K562 (cell line): ENCODE data around the gene GAL. TPM values are rescaled to one million over a fixed set of nuclear protein-coding genes. Genes with fewer than 3 reads are reported as not detected.

ENCODE experiments used
- ATAC-seq: fragments of 200-7000 bp; cut with Tn5 transposase; 3 replicates; pipeline ENCODE4 v1.9.1; 2020; ENCODE audit warnings: moderate library complexity
- BruUV-seq: library from RNA; stranded (reverse); fragments of 400-500 nt; replicated peaks from 2 replicates; lab custom pipeline; 2021; lab: Mats Ljungman, UMichigan
- CTCF ChIA-PET: fragments of 300-600 bp; formaldehyde crosslinking; extraction: SDS; loops from one replicate; lab custom pipeline; 2021; ENCODE audit warnings: low intra/inter-chr PET ratio; lab: Yijun Ruan, JAX
- POLR2A ChIA-PET: fragments of 300-600, 350-650 bp; sonication (Branson Sonifier 250); formaldehyde crosslinking; extraction: SDS; loops from one replicate; lab custom pipeline; 2021; ENCODE audit warnings: antibody characterized with exemption, inconsistent platforms; lab: Yijun Ruan, JAX
- DNase-seq, 4 experiments: peaks; one replicate each; pipeline versions ENCODE4 v3.0.0 to v3.0.0-alpha.2; 2011 to 2018; ENCODE audit warnings: low spot score in 3 of 4, mixed read lengths in 3 of 4; ENCODE audit errors: extremely low read depth in 1 of 4
- FAIRE-seq: peaks from 2 replicates; lab custom pipeline; 2011; peaks lifted over from hg19 to GRCh38; lab: Jason Lieb, UNC
- H2AFZ ChIP-seq: 2 replicates; pipeline ENCODE4 v1.6.0; 2011; ENCODE audit warnings: low read depth, low read length, control low read depth, inconsistent platforms
- H3K27ac ChIP-seq: fragments of 200-600 bp; 3 replicates; pipeline ENCODE4 v1.8.0; 2011; ENCODE audit warnings: low read depth, mild to moderate bottlenecking, control low read depth, inconsistent platforms, low read length, moderate library complexity, mixed read lengths; ENCODE audit errors: extremely low read depth
- H3K27me3 ChIP-seq, 2 experiments: fragments of 300-600 bp in 1 of 2; 2 replicates in 1 of 2; 3 replicates in 1 of 2; pipeline versions ENCODE4 v1.6.0 to v1.8.0; 2011; ENCODE audit warnings: inconsistent platforms in 2 of 2, low read length in 2 of 2, mild to moderate bottlenecking in 1 of 2, mixed read lengths in 1 of 2, moderate library complexity in 1 of 2; ENCODE audit not compliant: control insufficient read depth in 2 of 2, insufficient read depth in 2 of 2
- H3K36me3 ChIP-seq: fragments of 300-600 bp; 3 replicates; pipeline ENCODE4 v1.8.0; 2011; ENCODE audit warnings: mild to moderate bottlenecking, low read length, inconsistent platforms; ENCODE audit not compliant: control insufficient read depth, insufficient read depth
- H3K4me1 ChIP-seq, 2 experiments: fragments of 200-600 bp in 1 of 2; replicated peaks in 1 of 2; 2 replicates in 1 of 2; 3 replicates in 1 of 2; pipeline versions ENCODE4 v1.5.1 to v1.8.0; 2011; ENCODE audit warnings: inconsistent platforms in 2 of 2, low read length in 2 of 2, mild to moderate bottlenecking in 1 of 2, mixed read lengths in 1 of 2, moderate library complexity in 1 of 2; ENCODE audit not compliant: control insufficient read depth in 2 of 2, insufficient read depth in 2 of 2
- H3K4me2 ChIP-seq: 2 replicates; pipeline ENCODE4 v1.6.1; 2011; ENCODE audit warnings: low read length, control low read depth, inconsistent platforms, mixed read lengths; ENCODE audit not compliant: insufficient read depth
- H3K4me3 ChIP-seq: fragments of 200-600 bp; sonication (generic), shearing (Covaris generic); 2 replicates; pipeline ENCODE4 v1.5.1; 2016; ENCODE audit warnings: control low read depth, inconsistent platforms
- H3K79me2 ChIP-seq: fragments of 200-600 bp; 3 replicates; pipeline ENCODE4 v1.8.0; 2011; ENCODE audit warnings: low read length, inconsistent platforms; ENCODE audit not compliant: control insufficient read depth, insufficient read depth
- H3K9ac ChIP-seq, 2 experiments: 2 replicates each; pipeline versions ENCODE4 v1.6.0 to v1.6.1; 2011; ENCODE audit warnings: low read depth in 2 of 2, low read length in 2 of 2, control low read depth in 1 of 2, inconsistent platforms in 1 of 2, mild to moderate bottlenecking in 1 of 2, mixed read lengths in 1 of 2; ENCODE audit not compliant: insufficient read depth in 1 of 2
- H3K9me1 ChIP-seq: one replicate; pipeline ENCODE4 v1.6.0; 2011; ENCODE audit warnings: inconsistent platforms, mild to moderate bottlenecking, low read length, moderate library complexity; ENCODE audit not compliant: control insufficient read depth, insufficient read depth
- H3K9me3 ChIP-seq: replicated peaks from 2 replicates; pipeline ENCODE4 v1.5.1; 2011; ENCODE audit warnings: low read depth, low read length, inconsistent platforms; ENCODE audit not compliant: control insufficient read depth, insufficient read depth
- H4K20me1 ChIP-seq: replicated peaks from 2 replicates; pipeline ENCODE4 v1.6.1; 2011; ENCODE audit warnings: low read length, inconsistent platforms, mixed read lengths; ENCODE audit not compliant: control insufficient read depth, insufficient read depth
- ATF1 ChIP-seq, 2 experiments: fragments of 450-650 bp in 1 of 2; IDR thresholded peaks; 2 replicates each; pipeline ENCODE4 v1.6.1; 2016; ENCODE audit warnings: missing compliant biosample characterization in 1 of 2, missing genetic modification characterization in 1 of 2
- CBFB ChIP-seq: sonication (generic); formaldehyde crosslinking; IDR thresholded peaks from 2 replicates; pipeline ENCODE4 v1.4.0; 2020; ENCODE audit warnings: mild to moderate bottlenecking, missing genetic modification reagents
- MCM5 ChIP-seq: fragments of 450-650 bp; IDR thresholded peaks from 2 replicates; pipeline ENCODE4 v1.6.1; 2016; ENCODE audit warnings: low read depth
- NR2C2 ChIP-seq, 2 experiments: fragments of 200-800 bp in 1 of 2; sonication (Bioruptor generic) in 1 of 2; sonication (generic) in 1 of 2; formaldehyde crosslinking in 1 of 2; IDR thresholded peaks; 2 replicates each; pipeline versions ENCODE4 v1.6.1 to v1.8.0; 2016 to 2022; ENCODE audit warnings: mild to moderate bottlenecking in 1 of 2, missing compliant biosample characterization in 1 of 2, missing genetic modification characterization in 1 of 2, missing genetic modification reagents in 1 of 2
- TFAM ChIP-seq: fragments of 250-450 bp; sonication (Bioruptor Pico); conservative IDR thresholded peaks from 2 replicates; pipeline ENCODE4 v1.5.0; 2021; ENCODE audit warnings: mild to moderate bottlenecking, moderate library complexity
- ZBED1 ChIP-seq: IDR thresholded peaks from 2 replicates; pipeline ENCODE4 v1.6.1; 2014
- ZNF212 ChIP-seq: fragments of 450-650 bp; formaldehyde crosslinking; IDR thresholded peaks from 2 replicates; pipeline ENCODE4 v1.4.0; 2020; ENCODE audit warnings: mild to moderate bottlenecking
- ZNF717 ChIP-seq: fragments of 250-450 bp; sonication (Bioruptor Pico); IDR thresholded peaks from 2 replicates; pipeline ENCODE4 v1.5.0; 2021
- WGBS: fragments of 100-300 bp; shearing (Covaris generic); methylation state at CpG from one replicate; pipeline ENCODE4 v1.1.6; 2016; ENCODE audit warnings: low coverage, mixed read lengths; ENCODE audit not compliant: insufficient coverage; ENCODE audit errors: missing lambda C conversion rate; 5-methylcytosine and 5-hydroxymethylcytosine counted together
- in situ Hi-C: fragments of 300-500 bp; cut with MboI; formaldehyde crosslinking; loops from 4 replicates; pipeline ENCODE4 v1.15.0; 2018; ENCODE audit warnings: inconsistent platforms, mixed read lengths
- intact Hi-C: fragments of 100-400 bp; cut with micrococcal nuclease; formaldehyde crosslinking; loops from 2 replicates; pipeline ENCODE4 v1.14.2; 2022
- polyA plus RNA-seq, 8 experiments: library from polyadenylated mRNA; depleted of rRNA in 4 of 8; stranded (reverse) in 5 of 8; unstranded in 3 of 8; fragments of >200 nt; fragmentation: Nextera tagmentation in 2 of 8; fragmentation: Illumina TruSeq in 1 of 8; extraction: Ambion mirVana in 2 of 8; extraction: Trizol in 1 of 8; gene quantifications; 2 replicates each; pipeline versions ENCODE4 v1.2.1 to v1.2.3, GENCODE V29; 2011 to 2014; ENCODE audit warnings: inconsistent platforms in 1 of 8, missing spikeins in 1 of 8
- total RNA-seq, 7 experiments: library from RNA; depleted of rRNA in 6 of 7; stranded (reverse); fragments of >200 nt in 6 of 7; fragmentation: Illumina TruSeq in 2 of 7; extraction: Trizol in 2 of 7; gene quantifications; 2 replicates each; pipeline versions ENCODE4 v1.2.1 to v1.2.3, GENCODE V29; 2011 to 2021; ENCODE audit warnings: low replicate concordance in 1 of 7
- TF ChIP-seq, protein P1 (sequence below): sonication (generic); formaldehyde crosslinking; IDR thresholded peaks from 2 replicates; pipeline ENCODE4 v1.8.1; 2023; ENCODE audit warnings: mild to moderate bottlenecking, missing genetic modification reagents
- TF ChIP-seq, protein P2 (sequence below): fragments of 250-450 bp; sonication (Bioruptor Pico); IDR thresholded peaks from 2 replicates; pipeline ENCODE4 v1.5.0; 2021; ENCODE audit warnings: mild to moderate bottlenecking, moderate library complexity
- TF ChIP-seq, protein P3 (sequence below), 3 experiments: fragments of 200-800 bp in 1 of 3; fragments of 250-450 bp in 1 of 3; fragments of 450-650 bp in 1 of 3; sonication (Bioruptor Pico) in 1 of 3; sonication (Bioruptor generic) in 1 of 3; formaldehyde crosslinking in 1 of 3; IDR thresholded peaks; 2 replicates each; pipeline versions ENCODE4 v1.6.1 to v1.8.0; 2016 to 2022; ENCODE audit warnings: mild to moderate bottlenecking in 2 of 3, missing genetic modification characterization in 2 of 3, missing compliant biosample characterization in 1 of 3, moderate library complexity in 1 of 3

Gene GAL
- total and polyA plus RNA-seq, 9 of the 15 experiments (the other 6 are each of a cell fraction or from before 2014, with no cell fraction given), result 10.6 to 119 (median 36.3) TPM

DNA sequence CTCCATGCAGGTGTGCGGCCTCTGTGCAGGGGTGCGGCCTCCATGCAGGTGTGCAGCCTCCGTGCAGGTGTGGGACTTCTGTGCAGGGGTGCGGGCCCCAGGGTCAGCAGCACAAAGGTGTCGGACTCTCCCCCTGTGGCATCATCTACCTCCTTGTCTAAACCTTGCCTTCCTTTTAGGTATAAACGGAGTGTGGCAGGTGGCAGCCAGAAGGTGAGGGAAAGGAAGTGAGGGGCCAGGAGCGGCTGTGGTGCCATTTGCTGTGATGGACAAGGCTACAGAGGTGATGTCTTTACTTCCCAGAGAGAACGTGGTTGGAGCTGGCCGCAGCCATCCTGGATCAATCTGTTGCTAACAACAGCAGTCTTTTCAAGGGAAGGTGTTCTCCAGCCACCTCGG is 9.1 kb downstream of the GAL start:
- Histone ChIP-seq H3K9me3 (peaks cover 7% of the 10 kb centered on the region; the same call in 1 of the 2 replicates), H3K79me2 (no peaks in the 10 kb centered on the region), H3K9me1 (no peaks in the 10 kb centered on the region), H3K27me3 (peaks cover 0 to 3% of the 10 kb centered on the region in 2 experiments; a peak in 2 of 5 replicates), H3K36me3 (peaks cover 24% of the 10 kb centered on the region), H3K4me1 (peaks cover 0 to 7% of the 10 kb centered on the region in 2 experiments; a peak in 2 of 5 replicates), H3K4me3 (no peak overlapping the region), H3K27ac (no peak overlapping the region), H3K9ac (no peak overlapping the region), H4K20me1 (no peaks in the 10 kb centered on the region), H2AFZ (no peak overlapping the region), H3K4me2 (no peak overlapping the region)
- DNase-seq (no peak), FAIRE-seq (no peak), ATAC-seq (no peak)
- ChIA-PET CTCF (no interaction called here), POLR2A (interaction anchor here (0.7 kb wide), 1 partner anchor 33 kb away, joined by 3 read pairs; no protein-coding TSS in a partner anchor)
- intact Hi-C loops, result no loop called here
- in situ Hi-C loops, result loop anchor here (25.0 kb wide), 1 partner anchor 1156 kb away; no protein-coding TSS in a partner anchor
- no TSS peak for BruUV-seq
- 20% methylated on average over 10 of the region's 10 CpGs for WGBS
- TF ChIP-seq TFAM (CRISPR knock-in tag) (no peak), ZNF717 (CRISPR knock-in tag) (no peak), ZBED1 (no peak), MCM5 (no peak), ZNF212 (CRISPR knock-in tag) (no peak), ATF1 (CRISPR knock-in tag; IDR thresholded peaks at IDR 0.05) (no peak), ATF1 (tag; IDR thresholded peaks at IDR 0.05) (no peak), NR2C2 (CRISPR knock-in tag; IDR thresholded peaks at IDR 0.05) (no peak), NR2C2 (tag; IDR thresholded peaks at IDR 0.05) (no peak), CBFB (CRISPR knock-in tag) (no peak)
- TF ChIP-seq, protein P1, sequence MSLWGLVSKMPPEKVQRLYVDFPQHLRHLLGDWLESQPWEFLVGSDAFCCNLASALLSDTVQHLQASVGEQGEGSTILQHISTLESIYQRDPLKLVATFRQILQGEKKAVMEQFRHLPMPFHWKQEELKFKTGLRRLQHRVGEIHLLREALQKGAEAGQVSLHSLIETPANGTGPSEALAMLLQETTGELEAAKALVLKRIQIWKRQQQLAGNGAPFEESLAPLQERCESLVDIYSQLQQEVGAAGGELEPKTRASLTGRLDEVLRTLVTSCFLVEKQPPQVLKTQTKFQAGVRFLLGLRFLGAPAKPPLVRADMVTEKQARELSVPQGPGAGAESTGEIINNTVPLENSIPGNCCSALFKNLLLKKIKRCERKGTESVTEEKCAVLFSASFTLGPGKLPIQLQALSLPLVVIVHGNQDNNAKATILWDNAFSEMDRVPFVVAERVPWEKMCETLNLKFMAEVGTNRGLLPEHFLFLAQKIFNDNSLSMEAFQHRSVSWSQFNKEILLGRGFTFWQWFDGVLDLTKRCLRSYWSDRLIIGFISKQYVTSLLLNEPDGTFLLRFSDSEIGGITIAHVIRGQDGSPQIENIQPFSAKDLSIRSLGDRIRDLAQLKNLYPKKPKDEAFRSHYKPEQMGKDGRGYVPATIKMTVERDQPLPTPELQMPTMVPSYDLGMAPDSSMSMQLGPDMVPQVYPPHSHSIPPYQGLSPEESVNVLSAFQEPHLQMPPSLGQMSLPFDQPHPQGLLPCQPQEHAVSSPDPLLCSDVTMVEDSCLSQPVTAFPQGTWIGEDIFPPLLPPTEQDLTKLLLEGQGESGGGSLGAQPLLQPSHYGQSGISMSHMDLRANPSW (CRISPR knock-in tag), result no peak
- TF ChIP-seq, protein P2, sequence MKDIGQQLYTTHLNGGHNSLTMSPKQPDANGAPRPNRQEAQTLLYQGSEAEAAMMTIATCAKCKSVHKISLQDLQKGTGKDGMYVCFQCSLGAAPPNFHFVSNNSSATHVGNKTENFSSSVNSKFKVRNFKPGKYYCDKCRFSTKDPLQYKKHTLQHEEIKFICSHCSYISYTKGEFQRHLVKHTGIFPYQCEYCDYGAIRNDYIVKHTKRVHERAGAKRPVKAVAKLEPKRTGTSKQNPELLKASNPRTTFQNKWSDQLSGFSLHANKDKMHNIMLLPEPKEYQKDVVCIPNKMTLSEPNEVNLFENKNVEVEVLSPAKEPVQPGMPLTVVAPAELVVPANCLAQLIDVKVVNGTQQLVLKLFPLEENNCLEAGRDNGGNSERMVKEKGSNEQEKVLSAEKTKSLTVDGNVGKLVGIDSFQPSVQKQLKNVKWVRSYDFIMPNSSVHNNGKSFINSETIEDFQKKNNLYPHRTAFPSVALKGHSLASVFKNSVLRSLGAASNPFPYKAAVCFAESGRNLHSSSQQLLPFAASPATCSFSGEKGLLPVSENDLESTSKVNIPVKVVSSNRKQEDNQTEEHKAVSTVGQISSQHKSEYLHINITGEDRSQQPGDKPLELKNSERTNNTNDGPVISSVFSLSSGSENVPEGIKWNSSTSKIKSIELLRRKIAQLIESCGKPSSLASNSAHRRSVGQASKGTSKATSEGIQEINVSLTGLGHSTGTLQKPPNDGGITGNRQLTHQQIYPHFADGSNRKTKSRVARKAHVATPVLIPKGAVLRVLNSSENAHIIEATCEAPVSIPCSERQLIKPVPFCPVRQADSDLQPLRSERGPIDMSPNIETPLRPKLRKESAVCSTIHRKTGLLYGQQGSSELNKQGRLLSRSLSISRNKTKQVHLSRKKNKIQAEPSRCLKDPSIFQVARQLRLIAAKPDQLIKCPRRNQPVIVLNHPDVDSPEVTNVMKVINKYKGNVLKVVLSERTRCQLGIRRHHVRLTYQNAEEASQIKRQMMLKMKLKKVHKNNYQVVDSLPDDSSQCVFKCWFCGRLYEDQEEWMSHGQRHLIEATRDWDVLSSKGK (CRISPR knock-in tag), result no peak
- TF ChIP-seq, protein P3, sequence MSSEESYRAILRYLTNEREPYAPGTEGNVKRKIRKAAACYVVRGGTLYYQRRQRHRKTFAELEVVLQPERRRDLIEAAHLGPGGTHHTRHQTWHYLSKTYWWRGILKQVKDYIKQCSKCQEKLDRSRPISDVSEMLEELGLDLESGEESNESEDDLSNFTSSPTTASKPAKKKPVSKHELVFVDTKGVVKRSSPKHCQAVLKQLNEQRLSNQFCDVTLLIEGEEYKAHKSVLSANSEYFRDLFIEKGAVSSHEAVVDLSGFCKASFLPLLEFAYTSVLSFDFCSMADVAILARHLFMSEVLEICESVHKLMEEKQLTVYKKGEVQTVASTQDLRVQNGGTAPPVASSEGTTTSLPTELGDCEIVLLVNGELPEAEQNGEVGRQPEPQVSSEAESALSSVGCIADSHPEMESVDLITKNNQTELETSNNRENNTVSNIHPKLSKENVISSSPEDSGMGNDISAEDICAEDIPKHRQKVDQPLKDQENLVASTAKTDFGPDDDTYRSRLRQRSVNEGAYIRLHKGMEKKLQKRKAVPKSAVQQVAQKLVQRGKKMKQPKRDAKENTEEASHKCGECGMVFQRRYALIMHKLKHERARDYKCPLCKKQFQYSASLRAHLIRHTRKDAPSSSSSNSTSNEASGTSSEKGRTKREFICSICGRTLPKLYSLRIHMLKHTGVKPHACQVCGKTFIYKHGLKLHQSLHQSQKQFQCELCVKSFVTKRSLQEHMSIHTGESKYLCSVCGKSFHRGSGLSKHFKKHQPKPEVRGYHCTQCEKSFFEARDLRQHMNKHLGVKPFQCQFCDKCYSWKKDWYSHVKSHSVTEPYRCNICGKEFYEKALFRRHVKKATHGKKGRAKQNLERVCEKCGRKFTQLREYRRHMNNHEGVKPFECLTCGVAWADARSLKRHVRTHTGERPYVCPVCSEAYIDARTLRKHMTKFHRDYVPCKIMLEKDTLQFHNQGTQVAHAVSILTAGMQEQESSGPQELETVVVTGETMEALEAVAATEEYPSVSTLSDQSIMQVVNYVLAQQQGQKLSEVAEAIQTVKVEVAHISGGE (CRISPR knock-in tag; IDR thresholded peaks at IDR 0.05), result no peak
